ENCODE measurements around the gene CLCF1.

CLCF1 gene

DNA sequence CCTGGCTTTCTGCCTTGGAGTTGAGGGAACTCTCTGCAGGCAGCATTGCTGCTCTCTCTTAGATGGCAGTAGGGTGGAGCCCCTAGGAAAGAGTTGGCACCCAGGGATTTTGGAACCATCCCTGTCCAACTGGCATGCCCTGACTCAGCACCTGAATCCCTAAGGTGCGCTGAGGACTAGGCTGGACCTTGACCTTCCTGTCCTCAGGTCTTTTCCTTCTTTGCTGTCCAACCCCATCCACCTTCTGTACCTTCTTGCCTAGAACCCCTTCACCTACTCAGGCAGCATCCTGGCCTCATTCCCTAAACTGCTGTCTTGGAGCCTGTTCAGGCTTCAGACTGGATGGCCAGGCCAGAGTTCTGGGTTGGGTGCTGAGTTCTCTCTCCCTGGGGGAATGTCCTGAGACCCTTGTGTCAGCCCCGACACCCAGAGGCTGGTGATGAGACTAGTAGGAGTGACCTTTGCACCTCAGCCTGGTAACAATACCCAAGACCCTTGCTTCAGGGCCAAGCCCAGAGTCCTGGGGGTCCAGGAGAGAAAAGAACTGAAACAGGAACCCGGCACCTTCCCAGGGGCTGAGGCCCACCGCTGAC lies 17.5 kb downstream of the CLCF1 start:
- POLR2A ChIA-PET, result interaction anchor here (0.8 kb wide), 1 partner anchor 27 kb away, joined by 4 read pairs; no protein-coding TSS in a partner anchor
- CTCF ChIA-PET, result interaction anchor here (0.8 to 37.4 kb wide), 13 partner anchors 16 to 304 kb away, joined by 3 to 1573 read pairs (median 4); partner anchors contain the start of genes CDK2AP2, CLCF1, KDM2A and NUDT8

DNA sequence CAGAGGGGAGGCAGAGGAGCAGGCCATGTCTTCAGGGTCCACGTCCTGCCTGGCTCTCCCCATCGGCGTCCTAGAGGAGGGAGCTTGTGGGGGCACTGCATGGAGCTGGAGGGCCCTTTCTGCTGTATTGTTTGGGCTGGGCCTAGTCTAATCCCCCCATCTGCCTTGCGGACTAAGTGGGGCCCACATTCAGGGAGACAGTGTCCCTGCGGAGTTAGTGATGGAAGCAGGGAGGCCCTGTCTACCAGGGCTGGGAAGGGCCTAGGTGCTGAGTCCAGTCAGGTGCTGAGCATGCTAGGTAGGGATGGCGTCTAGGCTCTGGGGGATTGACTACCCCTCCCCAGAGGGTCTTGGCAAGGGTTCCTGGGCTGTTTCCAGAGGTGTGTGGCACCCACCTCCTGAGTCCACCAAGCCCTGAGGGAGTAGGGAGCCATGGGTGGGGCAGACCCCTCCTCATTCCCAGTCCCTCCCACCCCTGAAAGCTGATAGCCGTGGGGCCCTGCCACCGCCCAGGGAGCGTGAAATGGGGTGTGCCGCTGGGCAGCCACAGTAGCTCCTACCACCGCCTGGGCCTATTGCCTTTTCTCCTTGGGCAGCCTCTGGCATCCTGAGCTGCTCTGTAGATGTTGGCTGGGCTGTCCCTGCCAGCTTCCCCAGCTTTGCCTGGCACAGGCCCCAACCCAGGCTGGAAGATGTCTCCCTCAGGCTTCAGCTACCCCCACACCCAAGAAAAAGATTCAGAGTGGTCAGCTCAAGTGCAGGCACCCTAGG lies 18.2 kb downstream of the CLCF1 start:
- POLR2A ChIA-PET, result no interaction called here
- CTCF ChIA-PET, result interaction anchor here (1.0 to 37.4 kb wide), 7 partner anchors 7 to 161 kb away, joined by 3 to 1573 read pairs (median 14); partner anchors contain the start of genes CDK2AP2, CLCF1, PPP1CA and RAD9A

More for the DNA sequence above, 17.5 kb downstream of the CLCF1 start:
- TF ChIP-seq, protein P1, sequence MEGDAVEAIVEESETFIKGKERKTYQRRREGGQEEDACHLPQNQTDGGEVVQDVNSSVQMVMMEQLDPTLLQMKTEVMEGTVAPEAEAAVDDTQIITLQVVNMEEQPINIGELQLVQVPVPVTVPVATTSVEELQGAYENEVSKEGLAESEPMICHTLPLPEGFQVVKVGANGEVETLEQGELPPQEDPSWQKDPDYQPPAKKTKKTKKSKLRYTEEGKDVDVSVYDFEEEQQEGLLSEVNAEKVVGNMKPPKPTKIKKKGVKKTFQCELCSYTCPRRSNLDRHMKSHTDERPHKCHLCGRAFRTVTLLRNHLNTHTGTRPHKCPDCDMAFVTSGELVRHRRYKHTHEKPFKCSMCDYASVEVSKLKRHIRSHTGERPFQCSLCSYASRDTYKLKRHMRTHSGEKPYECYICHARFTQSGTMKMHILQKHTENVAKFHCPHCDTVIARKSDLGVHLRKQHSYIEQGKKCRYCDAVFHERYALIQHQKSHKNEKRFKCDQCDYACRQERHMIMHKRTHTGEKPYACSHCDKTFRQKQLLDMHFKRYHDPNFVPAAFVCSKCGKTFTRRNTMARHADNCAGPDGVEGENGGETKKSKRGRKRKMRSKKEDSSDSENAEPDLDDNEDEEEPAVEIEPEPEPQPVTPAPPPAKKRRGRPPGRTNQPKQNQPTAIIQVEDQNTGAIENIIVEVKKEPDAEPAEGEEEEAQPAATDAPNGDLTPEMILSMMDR (IDR thresholded peaks at IDR 0.05; ENCODE audit: control extremely low read depth, extremely low read depth, low read depth, missing control alignments), result no peak
- DNase-seq (ENCODE audit: extremely low spot score), result peak; percentile 1

DNA sequence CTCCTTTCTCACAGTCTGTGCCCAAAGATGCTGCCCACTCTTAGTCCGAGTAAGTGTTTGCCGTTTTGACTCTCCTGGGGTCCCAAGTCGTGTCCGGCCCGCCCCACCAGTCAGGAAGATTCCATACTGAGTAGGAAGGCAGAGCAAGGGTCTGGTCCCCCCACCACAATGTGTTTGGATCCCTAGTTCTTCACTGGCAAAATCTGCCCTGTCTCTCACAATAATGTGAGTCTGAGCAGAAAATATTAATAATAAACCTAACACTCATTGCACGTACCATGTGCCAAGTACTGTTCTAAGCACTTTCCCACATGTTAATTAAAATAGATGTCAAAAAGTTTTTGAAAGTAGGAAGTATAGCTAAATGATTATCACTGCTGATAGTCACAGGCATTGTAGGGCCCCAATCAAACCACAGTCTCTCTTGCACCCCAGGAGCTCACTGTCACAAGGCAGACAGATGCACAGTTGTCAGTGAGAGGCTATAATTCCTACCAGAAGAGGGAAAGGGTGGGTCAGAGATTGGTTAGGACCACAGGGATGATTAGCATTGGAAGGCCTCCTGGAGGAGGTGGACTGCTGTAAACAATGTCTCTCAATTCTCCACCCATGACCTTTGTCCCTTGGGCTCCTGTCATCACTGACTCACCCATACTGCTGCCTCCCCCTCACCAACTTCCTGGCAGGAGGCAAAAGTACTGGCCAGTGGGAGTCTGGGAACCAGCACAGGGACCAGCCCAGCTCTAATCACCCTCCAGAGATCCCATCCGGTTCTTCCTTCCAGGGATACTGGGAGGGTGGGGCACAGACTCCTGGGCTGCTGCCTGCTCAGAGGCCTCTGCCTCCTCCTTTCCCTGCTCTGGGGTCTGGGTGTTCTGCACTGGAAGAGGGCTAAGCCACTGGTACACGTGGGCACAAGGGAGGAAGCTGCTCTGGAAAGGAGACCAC lies 19.0 kb downstream of the CLCF1 start:
- TF ChIP-seq, protein P1 (IDR thresholded peaks at IDR 0.05; ENCODE audit: control extremely low read depth, extremely low read depth, low read depth, missing control alignments), result no peak
- peak; percentile 32 for DNase-seq (ENCODE audit: extremely low spot score)
- ChIA-PET POLR2A (interaction anchor here (0.6 to 1.5 kb wide), 5 partner anchors 8 to 114 kb away, joined by 3 to 4 read pairs (median 3); partner anchors contain the start of gene RAD9A), CTCF (interaction anchor here (1.1 to 37.4 kb wide), 9 partner anchors 8 to 260 kb away, joined by 3 to 1573 read pairs (median 4); partner anchors contain the start of genes CLCF1, CORO1B, PPP1CA and RAD9A)

More for the DNA sequence above, 18.2 kb downstream of the CLCF1 start:
- TF ChIP-seq, protein P1 (IDR thresholded peaks at IDR 0.05; ENCODE audit: control extremely low read depth, extremely low read depth, low read depth, missing control alignments), result no peak
- peak; percentile 5 for DNase-seq (ENCODE audit: extremely low spot score)

DNA sequence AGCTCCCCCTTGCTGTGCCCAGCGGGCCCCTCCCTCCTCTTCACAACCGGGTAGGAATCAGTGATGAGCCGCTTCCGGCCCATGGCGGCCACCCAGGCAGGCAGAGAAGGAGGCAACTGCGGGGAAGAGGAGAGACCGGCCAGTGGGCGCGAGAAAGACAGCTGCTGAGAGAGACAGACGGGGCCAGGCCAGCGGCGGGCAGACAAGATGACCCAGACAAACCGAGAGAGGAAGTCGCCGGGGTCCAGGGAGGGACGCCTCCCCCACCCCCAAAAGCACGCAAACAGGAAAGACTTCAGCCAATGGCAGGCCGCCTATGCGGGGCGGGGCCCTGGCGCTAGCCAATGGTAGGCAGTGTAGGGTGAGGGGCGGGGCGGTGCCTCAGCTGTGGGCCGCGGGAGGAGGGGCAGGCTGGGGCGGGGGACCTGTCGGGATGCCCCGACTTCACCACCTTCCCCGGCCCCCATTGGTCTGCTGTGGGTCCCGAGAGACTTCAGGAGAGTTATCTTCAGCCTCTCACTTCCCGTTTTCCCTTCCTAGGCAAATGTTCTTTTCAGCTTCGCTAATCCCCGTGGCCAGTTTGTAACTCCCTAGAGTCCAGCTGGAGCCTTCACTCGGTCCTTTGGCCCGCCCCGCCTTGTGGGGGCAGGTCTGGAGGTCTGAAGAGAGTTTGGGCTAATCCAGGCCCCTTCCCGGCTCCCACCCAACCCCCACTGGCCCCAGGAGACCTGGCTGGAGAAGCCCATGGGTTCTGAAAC lies 19.9 kb downstream of the CLCF1 start, which contains the start of gene POLD4:
Gene POLD4, minus strand, starts transcription at position 230 of the 758 bp plus-strand sequence. Its CDS starts 147 bp downstream, at position 83.
- TF ChIP-seq, protein P1 (IDR thresholded peaks at IDR 0.05; ENCODE audit: control extremely low read depth, extremely low read depth, low read depth, missing control alignments), result no peak
- peak; percentile 98 for DNase-seq (ENCODE audit: extremely low spot score)
- POLR2A ChIA-PET, result interaction anchor here (0.6 to 1.5 kb wide), 12 partner anchors 8 to 113 kb away, joined by 3 to 7 read pairs (median 4); partner anchors contain the start of genes PPP1CA and RAD9A
- CTCF ChIA-PET, result interaction anchor here (1.0 to 37.4 kb wide), 11 partner anchors 8 to 261 kb away, joined by 3 to 1573 read pairs (median 4); partner anchors contain the start of genes CLCF1, CORO1B, GRK2 and PPP1CA

DNA sequence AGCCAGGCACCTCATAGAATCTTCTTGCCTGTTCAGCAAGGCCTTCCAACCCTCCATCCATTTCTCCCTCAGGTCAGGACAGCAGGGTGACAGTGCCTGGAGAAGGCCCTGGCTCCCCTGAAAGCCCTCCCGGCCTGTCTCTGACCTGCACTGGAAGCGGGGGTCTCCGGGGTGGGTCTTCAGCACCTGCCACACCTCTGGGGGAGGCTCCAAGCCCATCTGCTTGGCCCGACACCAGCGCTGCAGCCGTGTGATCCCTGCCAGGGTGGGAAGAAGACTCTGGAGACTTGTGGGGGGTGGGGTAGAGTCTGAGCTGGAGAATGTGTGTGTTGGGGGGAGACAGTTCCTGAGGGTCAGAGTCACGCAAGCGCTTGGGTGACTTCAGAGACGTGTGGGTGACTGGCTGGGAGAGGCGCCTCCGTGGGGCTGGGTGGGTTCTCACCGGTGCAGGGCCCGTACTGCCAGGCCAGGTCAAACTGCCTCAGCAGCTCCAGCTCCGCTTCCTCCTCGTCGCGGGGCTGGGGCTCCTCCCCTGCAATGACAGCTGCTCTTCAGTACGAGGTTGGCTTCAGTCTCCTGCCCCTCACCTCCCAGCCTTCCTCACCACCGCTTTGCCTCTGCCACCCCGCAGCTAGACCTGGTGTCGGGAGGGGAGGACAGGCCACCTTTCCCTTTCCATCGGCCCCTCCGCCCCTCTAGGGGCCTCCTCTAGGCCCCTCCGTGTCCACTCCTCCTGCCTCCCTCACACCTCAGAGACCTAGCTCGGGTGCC lies 20.7 kb downstream of the CLCF1 start:
- DNase-seq (ENCODE audit: extremely low spot score), result peak; percentile 62

More for the DNA sequence above, 20.7 kb downstream of the CLCF1 start:
- CTCF ChIA-PET, result interaction anchor here (1.0 to 37.4 kb wide), 13 partner anchors 8 to 262 kb away, joined by 3 to 1573 read pairs (median 4); partner anchors contain the start of genes CLCF1, CORO1B, GRK2 and KDM2A
- POLR2A ChIA-PET, result interaction anchor here (0.6 to 1.5 kb wide), 9 partner anchors 9 to 81 kb away, joined by 3 to 7 read pairs (median 4); partner anchors contain the start of gene PPP1CA
- TF ChIP-seq, protein P1 (IDR thresholded peaks at IDR 0.05; ENCODE audit: control extremely low read depth, extremely low read depth, low read depth, missing control alignments), result no peak

All from GM10248 (cell line).